Amniotic epithelial cell (primary cell): Measurements from ENCODE around the gene STK11IP.
"Not testable (repeated sequence)": the region's sequence is repeated elsewhere in the genome, so short reads cannot be mapped to it uniquely, and the experiment has no call there.

ENCODE experiments used
- DNase-seq: peaks from one replicate; pipeline ENCODE4 v3.0.0-alpha.2; 2010; ENCODE audit warnings: low read depth

STK11IP gene

DNA sequence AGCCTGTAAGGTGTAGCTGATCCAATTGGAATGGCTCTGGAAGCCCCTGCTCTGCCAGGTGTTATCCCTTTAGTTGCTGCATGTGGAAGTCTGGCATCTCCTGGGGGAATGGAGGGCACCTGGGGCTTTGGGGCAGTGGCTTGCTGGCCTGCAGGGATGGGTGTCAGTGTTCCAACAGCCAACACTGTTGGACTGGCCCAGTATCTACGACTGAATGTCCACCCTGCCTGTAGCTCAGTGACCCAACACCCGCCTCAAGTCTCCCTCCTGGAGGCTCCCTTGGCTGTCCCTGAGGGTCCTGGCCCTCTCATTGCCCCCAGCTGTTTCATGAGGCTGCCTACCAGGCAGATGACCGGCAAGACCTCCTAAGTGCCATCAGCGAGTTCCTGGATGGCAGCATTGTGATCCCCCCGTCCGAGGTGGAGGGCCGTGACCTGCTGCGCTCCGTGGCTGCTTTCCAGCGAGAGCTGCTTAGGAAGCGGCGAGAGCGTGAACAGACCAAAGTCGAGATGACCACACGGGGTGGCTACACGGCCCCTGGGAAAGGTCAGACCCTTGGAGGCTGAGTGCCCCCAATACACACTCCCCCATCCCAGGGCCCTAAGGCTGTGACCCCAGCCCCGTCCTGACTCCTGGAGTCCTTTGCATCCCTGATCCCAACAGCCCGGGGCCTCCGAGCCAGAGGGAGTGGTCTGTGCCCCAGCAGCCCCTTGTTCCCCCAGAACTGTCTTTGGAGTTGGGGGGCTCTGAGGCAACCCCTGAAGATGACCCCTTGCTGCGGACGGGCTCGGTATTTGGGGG is 37.5 kb downstream of the STK11IP start:
- DNase-seq = no peak

DNA sequence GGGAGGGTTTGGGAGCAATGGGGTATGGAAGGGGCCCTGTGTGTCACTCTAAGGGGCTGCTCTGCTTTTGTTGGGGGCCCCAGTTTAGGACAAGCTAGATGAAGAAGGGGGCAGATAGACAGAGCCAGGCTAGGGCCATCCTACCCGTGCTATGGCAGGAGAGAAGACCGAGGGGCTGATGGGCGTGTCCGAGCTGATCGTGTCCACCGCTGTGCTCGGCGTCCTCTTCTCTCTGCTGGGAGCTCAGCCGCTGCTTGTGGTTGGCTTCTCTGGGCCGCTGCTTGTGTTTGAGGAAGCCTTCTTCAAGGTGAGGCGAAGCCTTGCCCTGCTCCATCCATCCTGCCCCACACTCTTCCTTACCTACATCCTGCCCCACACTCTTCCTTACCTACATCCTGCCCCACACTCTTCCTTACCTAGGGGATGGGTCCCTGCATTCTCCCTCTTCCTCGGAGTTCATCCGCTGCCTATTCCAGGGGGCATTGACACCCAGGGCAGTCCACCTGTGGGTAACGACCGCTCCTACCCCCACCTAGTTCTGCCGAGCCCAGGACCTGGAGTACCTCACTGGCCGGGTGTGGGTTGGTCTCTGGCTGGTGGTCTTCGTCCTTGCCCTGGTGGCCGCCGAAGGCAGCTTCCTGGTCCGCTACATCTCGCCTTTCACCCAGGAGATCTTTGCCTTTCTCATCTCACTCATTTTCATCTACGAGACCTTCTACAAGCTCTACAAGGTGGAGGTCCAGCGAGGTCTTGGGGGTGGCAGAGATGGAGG is 38.7 kb downstream of the STK11IP start:
- DNase-seq = no peak

DNA sequence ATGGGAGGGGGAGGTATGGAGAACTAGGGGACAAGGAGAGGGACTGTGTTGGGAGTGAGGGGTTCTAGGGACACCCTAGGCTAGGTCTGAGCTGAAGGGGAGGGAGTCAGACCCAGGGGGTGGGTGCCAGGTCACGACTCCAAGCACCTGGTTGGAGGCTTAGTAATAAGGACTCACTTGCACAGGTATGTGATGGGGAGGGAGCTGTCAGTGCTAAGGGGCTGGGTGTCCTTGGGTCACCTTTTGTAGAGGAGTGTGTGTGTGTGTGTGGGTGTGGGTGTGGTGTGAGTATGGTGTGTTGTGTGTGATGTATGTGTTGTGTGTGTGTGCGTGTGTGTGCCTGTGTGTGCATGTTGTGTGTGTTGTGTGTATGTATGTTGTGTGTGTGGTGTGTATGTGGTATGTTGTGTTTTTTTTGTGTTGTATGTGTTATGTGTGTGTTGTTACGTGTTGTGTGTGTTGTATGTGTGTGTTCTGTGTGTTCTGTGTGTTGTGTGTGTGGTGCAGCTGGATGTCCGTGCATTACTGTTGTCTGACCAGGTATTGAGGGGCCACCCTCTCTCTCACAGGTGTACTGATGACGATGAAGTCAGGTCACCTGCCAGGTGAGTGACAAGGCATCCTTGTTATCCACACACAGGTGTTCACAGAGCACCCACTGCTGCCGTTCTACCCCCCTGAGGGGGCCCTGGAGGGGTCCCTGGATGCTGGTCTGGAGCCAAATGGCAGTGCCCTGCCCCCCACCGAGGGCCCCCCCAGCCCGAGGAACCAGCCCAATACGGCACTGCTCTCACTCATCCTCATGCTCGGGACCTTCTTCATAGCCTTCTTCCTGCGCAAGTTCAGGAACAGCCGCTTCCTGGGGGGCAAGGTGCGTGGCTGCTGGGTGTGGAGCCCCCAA is 39.5 kb downstream of the STK11IP start:
- DNase-seq = no peak

DNA sequence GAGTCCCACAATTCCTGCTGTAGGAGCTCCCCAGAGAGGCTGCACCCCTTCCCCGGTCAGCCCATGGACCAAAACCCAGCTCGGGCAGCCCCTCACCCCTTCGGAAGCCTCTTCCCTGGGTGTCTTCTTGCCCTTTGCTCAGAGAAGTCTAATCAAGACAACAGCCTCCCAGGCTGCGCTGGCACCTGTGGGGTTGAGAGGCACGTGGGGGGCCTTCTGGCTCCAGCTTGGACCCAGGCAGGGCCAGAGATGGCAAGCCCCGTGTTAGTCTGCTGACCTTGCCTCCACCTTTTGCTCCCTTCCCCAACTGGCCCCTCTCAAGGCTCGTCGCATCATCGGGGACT is 40.2 kb downstream of the STK11IP start:
- no peak for DNase-seq

DNA sequence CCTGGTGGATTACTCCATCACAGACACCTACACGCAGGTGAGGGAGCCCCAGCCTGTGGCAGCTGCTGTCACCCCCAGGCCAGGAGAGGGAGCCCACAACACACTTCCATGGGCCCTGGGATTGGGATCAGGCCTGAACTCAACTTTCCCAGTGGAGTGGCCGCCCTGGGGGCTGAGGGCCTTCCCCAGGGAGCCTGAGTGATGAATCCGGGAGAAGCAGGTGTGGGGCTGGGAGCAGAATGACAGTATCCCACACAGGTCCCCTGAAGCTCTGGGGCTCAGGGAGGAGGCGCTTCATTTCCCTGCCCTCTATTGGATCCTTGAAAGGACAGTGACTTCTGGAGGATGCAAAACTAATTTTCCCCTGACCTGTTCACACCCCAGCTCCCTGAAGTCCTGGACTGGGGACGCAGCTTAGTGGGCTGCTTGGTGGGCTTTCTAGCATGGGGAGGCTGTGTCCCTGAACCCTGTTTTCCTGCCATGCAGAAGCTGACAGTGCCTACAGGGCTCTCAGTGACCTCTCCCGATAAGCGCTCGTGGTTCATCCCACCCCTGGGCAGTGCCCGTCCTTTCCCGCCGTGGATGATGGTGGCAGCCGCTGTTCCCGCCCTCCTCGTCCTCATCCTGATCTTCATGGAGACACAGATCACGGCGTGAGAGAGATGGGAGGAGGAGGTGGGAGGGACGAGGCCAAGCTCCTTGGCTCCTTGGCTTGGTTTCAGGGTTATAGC is 40.7 kb downstream of the STK11IP start:
- DNase-seq = no peak

DNA sequence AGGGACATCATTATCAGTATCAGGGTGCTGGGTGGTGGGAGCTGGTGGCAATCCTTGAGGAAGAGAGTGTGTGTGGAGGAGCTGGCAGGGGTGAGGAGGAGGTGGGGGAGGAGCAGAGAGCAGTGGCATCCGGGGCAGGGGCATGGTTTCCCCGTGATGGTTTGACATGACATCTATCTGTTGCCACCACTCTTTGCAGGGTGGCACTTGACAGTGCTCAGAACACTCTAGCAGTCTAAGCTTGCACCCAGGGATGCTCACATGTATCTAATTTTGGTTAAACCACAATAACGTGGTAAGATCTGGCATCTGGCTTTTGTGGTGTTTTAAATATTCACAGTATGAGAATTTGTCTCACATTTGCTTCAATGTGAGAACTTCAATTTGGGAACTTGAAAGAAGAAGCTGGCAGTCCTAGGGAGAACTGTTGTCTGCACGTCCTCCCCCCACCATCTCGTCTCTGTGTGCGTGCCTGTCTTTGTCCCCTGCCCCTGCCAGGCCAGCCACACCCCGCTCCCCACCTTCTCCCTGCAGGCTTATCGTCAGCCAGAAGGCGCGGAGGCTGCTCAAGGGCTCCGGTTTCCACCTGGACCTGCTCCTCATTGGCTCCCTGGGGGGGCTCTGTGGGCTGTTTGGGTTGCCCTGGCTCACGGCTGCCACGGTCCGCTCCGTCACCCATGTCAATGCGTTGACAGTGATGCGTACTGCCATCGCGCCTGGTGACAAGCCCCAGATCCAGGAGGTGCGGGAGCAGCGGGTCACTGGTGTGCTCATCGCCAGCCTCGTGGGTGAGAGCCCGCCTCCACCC is 41.5 kb downstream of the STK11IP start:
- no peak for DNase-seq

DNA sequence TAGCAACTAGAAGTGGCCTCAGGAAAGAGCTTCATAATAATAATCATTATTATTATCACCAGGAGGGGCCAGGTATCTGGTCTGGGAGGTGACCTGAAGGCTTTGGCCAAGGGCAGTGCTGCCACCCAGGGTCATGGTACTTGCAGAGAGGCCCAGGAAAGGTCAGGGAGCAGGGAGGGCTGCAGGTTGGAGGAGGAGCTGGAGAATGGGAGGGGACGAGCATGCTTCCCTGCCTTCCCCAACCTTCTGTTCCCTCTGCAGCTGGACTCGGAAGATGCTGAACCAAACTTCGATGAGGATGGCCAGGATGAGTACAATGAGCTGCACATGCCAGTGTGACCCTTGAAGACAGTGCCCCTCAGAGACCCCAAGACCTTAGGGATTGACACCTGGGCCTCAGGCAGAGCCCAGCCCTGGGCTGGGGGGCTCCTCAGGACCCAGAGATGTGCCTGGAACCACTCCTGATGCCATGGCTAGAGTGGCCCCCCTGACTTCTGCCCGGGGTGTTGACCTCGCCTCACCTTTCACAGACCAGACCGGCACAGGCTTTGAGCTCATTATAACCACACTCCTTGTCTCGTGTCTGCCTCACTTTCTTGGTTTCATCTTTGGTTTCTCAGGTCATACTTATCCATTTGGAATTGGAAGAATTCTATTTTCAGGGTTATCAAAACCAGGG is 43.9 kb downstream of the STK11IP start:
- DNase-seq = peak; percentile 26

DNA sequence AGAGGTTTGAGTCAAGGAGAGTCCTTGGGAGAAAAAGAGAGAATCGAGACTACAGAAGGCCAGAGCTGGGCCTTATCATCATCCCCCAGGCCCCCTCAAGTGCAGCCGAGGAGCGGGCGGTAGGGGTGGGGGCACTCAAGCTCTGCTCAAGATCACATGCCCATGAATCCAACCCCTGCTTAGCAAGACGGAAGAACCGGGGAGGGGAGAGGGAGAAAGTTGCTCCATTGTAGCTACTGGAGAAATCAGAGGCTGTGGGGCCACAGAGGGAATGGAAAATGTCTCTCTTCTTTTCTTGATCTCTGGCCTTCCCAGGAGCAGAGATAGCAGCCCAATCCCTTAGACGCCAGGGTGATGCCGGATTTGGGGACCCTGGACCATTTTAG is 44.4 kb downstream of the STK11IP start:
- DNase-seq = peak; percentile 42

DNA sequence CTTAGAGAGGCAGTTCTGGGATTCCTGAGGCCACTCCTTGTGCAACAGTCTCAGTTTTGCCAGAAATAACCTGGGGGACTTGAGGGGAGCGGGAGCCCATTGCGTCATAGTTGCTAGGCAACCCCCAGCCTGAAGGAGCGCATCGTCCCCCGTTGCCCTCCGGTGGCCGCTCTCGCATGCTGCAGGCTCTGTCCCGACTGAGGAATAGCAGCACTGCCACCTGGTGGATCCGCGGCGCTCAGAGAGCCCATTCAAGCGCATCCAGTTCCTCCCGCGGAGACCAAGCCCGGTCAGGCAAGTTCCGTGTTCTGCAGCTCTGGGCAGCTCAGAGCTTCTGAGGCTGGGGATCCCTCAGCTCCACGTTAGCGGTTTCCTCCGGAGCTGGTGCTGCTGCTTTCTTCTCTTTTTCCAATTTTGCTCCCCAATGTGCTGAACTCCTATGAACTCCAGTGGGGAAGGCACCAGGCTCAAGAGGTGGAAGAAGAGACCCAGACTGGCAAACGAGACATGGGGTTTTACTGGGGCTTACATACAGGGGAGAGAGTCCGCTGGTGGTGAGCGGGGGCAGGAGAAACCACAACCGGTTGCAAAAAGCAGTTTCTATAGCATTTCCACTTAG is 44.9 kb downstream of the STK11IP start:
- DNase-seq = peak; percentile 95

DNA sequence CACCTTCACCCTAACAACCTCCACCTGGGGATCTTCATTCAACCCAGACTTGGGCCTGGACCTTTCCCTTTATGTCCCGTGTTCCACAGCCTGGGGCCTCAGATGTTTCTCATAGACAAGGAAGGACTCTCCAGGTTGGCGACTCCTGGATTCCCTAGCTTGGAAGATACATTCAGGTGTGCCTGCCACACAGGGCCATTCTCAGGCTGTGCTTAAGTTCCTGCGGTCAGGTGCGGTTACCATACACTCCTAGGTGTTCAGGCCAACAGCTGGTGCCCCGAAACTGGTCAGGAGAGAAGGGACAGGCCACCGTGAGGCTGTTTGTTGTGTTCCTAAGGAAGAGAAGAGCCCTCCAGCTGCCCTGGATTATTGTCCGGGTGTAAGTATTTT is 45.4 kb downstream of the STK11IP start:
- DNase-seq = no peak

DNA sequence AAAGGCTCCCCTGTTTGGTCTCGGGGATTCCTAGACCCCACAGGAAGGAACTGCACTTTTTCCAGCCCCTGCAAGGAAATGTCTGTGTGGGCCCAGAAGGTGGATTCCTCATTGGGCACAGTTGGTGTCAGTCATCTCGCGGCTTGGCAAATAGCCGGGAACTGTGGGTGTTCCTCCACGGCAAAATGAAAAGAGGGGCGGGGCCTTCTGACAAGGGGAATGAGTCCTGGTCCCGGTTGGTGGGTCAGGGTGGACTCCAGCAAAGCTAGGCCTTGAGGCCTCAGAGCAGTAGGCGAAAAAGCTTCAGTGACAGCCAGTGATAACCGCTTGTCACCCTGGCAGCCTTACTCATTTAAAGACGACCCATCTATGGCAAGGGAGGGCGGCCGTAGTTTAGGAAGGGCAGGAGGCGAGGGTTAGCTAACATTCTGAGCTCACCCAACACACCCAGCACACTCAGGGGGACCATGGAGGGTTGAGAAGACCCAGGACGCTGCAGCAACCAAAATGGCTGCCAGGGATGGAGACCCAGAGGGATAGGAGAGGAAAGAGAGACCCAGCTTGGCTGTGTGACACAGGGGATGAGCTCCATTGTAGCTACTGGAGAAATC is 46.2 kb downstream of the STK11IP start:
- no peak for DNase-seq

DNA sequence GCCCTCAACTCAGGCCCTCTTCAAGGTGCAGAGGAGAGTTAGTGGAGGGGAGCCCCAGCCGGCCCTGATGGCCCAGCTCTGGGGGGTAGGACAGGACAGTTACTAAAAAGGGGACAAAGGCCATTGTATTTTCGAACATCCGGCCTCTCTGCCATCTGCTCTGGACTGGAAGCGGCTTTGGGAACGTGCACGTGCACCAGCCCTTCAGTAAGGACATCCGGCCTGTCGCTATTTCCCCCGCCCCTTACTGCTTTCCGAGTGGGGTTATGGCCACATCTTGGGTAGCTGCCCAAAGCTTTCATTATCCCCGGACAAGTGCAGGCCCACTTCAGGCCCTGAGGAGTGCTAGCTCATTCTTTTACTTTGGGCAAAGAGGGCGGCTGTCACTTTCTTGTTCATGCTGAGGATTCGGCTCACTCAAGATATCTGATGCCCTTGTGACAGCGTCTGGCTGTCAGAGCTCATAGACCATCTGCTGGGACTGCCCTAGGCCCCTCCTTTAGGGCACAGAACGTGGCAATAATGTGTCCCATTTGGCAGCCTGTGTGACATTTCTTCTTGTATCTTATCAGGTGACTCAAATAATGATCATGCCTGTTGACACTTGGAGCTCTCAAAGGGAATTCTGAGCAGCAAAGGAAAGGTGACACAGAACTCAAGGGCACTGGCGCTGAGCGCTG is 47.3 kb downstream of the STK11IP start:
- DNase-seq = no peak

DNA sequence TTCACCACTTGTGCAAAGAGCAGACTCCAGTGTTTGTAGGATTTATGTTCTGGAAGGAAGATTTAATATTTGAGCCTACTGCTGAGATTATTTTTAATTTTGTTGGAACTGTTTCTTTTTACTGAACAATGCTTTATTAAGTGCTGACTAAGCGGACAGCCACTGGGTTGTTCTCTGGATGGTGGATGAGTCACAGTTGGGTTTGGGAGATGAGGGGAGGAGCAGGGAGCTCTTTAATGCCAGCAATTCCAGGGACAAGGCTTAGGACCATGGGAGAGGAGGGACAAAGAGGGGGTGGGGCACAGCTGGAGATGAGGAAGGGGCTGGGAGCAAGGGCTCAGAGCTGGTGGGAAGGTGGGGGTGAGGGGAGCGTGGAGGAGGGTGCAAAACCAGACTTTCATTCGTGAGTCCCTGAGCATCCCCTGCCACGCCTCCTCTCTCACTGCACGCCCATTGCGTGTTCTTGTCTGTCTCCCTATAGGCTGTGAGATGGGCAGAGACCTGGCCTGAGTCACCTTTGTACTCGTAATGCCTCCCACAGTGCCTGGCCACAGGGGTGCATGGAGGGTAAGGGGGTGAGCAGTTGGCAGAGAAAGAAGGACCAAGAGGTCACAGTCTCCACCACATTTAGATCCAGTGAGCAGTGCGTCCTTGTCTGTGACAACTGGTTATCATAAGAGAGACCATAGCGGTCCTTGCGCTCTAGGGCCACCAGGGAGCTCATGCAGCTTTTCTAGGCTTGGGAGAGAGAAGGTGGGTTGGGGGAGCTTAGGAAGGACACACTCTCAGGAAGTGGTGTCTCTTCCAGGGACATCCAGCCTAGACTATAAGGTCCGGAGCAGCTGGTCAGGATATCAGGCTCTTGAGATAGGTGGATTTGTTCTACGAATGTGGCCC is 48.2 kb downstream of the STK11IP start:
- peak; percentile 83 for DNase-seq

DNA sequence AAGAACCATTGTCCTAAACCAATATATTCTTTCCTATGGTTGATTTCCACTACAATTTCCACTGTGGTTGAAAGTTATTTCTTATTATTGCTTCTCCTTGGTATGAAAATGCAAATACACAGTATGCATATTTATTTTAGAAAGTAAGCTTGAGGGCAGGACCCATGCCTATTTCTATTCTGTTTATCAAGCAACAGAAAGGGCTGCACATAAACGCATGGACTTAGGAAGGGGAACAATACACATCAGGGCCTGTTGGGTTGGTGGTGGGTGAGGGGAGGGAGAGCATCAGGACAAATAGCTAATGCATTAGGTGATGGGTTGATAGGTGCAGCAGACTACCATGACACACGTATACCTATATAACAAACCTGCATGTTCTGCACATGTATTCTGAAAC is 50.5 kb downstream of the STK11IP start:
- DNase-seq = no peak

DNA sequence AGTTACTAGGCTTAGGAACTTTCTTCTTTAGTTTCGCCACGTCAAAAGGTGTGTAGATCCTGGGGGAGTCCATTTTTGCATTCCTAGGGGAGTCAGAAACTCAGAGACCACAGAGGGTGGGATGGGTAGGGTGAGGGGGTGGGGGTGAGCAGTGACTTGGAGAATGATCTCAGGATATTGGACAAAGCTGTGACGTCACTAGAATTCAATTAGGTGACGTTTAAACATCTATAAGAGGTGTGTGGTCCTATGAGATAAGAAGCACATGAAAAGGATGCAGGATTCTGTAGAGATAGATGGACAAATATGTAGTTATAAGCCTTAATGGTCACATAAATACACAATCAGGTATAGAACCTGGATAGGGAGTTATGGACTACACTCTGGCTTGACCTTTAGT is 51.3 kb downstream of the STK11IP start:
- DNase-seq = no peak

DNA sequence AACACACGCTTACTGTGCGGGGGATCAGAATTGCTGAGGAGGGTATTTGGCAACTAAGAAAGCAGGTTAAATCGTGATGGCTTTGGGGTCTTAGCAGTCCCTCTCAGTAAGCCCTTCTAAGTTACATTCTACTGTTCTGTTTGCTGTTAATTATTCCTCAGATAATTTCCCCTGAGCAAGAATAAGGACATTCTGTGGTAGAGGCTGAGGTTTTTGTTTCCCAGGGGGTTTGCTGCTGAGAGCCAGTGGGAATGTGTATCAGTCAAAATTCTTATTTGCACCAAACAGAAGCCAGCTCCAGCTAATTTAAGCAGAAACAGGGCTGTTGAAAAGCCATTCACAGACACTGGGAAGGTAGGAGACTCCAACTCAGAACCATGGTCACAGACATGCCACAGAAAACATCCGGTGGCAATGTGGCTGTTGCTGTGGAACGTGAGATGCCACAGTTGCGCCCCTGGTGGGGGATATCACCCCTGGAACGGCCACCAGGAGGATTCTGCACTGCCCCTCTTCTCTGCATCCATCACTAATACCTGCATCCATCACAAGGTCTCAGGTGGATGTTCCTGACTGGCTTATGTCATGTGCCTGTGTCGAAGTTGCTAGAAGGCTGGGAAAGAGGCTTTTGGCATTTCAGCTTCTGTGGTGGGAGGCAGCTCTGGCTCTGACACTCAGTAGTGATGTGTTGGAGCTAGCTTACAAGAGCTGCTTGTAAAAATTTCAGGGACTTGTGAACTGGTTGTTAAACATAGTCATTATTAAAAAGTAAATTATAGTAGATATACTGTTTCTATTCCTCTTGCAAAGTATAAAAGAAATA is 53.0 kb downstream of the STK11IP start:
- DNase-seq = no peak

DNA sequence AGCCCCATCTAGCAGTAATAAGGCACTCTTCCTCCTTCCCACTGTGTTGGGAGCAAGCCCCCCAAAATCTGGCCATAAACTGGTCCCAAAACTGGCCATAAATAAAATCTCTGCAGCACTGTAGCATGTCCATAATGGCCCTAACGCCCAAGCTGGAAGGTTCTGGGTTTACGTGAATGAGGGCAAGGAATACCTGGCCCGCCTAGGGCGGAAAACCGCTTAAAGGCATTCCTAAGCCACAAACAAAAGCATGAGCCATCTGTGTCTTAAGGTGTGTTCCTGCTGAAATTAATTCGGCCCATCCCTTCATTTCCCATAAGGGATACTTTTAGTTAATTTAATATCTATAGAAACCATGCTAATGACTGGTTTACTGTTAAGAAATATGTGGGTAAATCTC is 54.0 kb downstream of the STK11IP start:
- not testable (repeated sequence) for DNase-seq
